ENCODE measurements around the gene WSB1.

Gene WSB1

DNA sequence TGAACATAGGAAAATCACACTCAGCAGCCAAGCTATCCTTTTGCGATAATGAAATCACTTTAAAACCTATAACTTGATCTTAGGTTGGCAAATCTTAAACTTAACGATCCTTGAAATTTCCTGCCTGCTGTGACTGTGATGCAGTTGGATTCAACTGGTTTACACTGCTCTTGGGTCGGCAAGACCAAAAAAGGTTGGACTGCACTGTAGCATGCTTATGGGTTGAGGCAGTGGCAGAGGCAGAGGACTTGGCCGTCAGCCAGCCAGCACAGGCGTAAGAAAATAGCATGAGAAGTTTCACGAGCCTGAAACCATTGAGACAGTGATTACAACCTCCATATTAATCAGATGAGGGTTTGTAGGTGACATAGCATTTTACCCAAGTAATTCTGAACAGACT lies 21.4 kb downstream of the WSB1 start:
- H3K4me1 ChIP-seq (ENCODE audit: control insufficient read depth, insufficient read depth, low read depth, low read length) = peaks cover 13% of the 10 kb centered on the region
- peaks cover 43 to 78% of the 10 kb centered on the region in 2 experiments for H3K36me3 ChIP-seq (ENCODE audit: control insufficient read depth in 1 of 2, insufficient read depth in 2 of 2, low read depth in 1 of 2, low read length in 2 of 2)
- no peaks in the 10 kb centered on the region for H3K9me3 ChIP-seq (ENCODE audit: control insufficient read depth, low read length)
- H2BK12ac ChIP-seq (ENCODE audit: low read length in 2 of 2) = no peak overlapping the region
- DNase-seq = no peak
- peak overlapping the region; percentile 84 for H3K9ac ChIP-seq (ENCODE audit: low read length)
- H2AFZ ChIP-seq (ENCODE audit: low read depth, low read length) = no peak overlapping the region
- 96% methylated on average over 4 of the region's 6 CpGs for WGBS
- no peak overlapping the region for H3K23ac ChIP-seq (ENCODE audit: low read length in 2 of 2)
- H4K91ac ChIP-seq (ENCODE audit: low read length) = no peak overlapping the region
- no peak overlapping the region for H2BK15ac ChIP-seq (ENCODE audit: low read depth, poor library complexity, severe bottlenecking)
- H4K8ac ChIP-seq (ENCODE audit: low read length) = no peak overlapping the region
- no peak overlapping the region for H3K18ac ChIP-seq (ENCODE audit: low read depth in 1 of 2, low read length in 2 of 2)
- no peak overlapping the region for H3K4ac ChIP-seq (ENCODE audit: low read depth in 1 of 2, low read length in 2 of 2)
- H2BK120ac ChIP-seq (ENCODE audit: low read depth, low read length) = no peak overlapping the region
- no peaks in the 10 kb centered on the region for H3K27me3 ChIP-seq (ENCODE audit: control insufficient read depth in 1 of 2, insufficient read depth in 1 of 2, low read length in 2 of 2)
- H3K14ac ChIP-seq (ENCODE audit: low read length in 2 of 2) = no peak overlapping the region
- peaks cover 20% of the 10 kb centered on the region for H3K79me1 ChIP-seq (replicated peaks; ENCODE audit: low read length, poor library complexity, severe bottlenecking)
- no peak overlapping the region for H3K4me2 ChIP-seq (ENCODE audit: low read length, poor library complexity, severe bottlenecking)
- H3K4me3 ChIP-seq (ENCODE audit: insufficient read depth in 1 of 2, low read depth in 1 of 2, low read length in 2 of 2) = no peak overlapping the region
- H2BK5ac ChIP-seq (ENCODE audit: low read depth, low read length, poor library complexity, severe bottlenecking) = no peak overlapping the region
- H2AK5ac ChIP-seq (ENCODE audit: low read length, severe bottlenecking) = no peak overlapping the region
- peak overlapping the region; percentile 83 for H3K27ac ChIP-seq (ENCODE audit: low read length, poor library complexity, severe bottlenecking)

DNA sequence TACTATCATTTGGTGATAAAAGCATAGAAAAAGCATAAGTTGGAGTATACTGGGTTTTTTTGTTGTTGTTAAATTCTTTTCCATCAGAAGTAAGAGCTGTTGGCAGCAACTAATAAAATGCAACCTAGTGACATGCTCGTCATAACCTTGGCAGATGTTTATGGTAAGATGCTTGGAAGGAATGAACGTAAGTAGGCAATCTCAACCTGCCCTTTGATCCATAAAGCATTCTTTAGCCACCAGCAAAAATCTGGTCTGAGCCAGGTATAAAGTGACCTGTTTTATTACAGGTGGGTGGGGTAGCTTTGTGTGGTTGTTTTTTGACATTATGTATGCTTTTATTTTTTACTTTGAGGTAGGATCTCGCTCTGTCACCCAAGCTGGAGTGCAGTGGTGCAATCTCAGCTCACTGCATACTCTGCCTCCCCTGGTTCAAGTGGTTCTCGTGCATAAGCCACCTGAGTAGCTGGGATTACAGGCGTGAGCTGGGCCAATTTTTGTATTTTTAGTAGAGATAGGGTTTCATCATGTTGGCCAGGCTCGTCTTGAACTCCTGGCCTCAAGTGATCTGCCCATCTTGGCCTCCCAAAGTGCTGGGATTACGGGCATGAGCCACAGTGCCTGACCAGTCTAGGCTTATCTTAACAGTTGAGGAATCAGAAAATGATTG lies 22.0 kb downstream of the WSB1 start:
- H3K14ac ChIP-seq (ENCODE audit: low read length in 2 of 2) = no peak overlapping the region
- H3K4me3 ChIP-seq (ENCODE audit: insufficient read depth in 1 of 2, low read depth in 1 of 2, low read length in 2 of 2) = no peak overlapping the region
- H4K91ac ChIP-seq (ENCODE audit: low read length) = no peak overlapping the region
- no peak overlapping the region for H2BK120ac ChIP-seq (ENCODE audit: low read depth, low read length)
- H2AFZ ChIP-seq (ENCODE audit: low read depth, low read length) = no peak overlapping the region
- H3K36me3 ChIP-seq (ENCODE audit: control insufficient read depth in 1 of 2, insufficient read depth in 2 of 2, low read depth in 1 of 2, low read length in 2 of 2) = peaks cover 39 to 72% of the 10 kb centered on the region in 2 experiments
- H3K9ac ChIP-seq (ENCODE audit: low read length) = peak overlapping the region; percentile 84
- no peak overlapping the region for H4K8ac ChIP-seq (ENCODE audit: low read length)
- H3K4ac ChIP-seq (ENCODE audit: low read depth in 1 of 2, low read length in 2 of 2) = no peak overlapping the region
- no peaks in the 10 kb centered on the region for H3K9me3 ChIP-seq (ENCODE audit: control insufficient read depth, low read length)
- H2BK5ac ChIP-seq (ENCODE audit: low read depth, low read length, poor library complexity, severe bottlenecking) = no peak overlapping the region
- peak overlapping the region; percentile 88 for H2AK5ac ChIP-seq (ENCODE audit: low read length, severe bottlenecking)
- H3K4me1 ChIP-seq (ENCODE audit: control insufficient read depth, insufficient read depth, low read depth, low read length) = peaks cover 11% of the 10 kb centered on the region
- no peak for DNase-seq
- 96% methylated on average over 7 of the region's 7 CpGs for WGBS
- no peak overlapping the region for H3K18ac ChIP-seq (ENCODE audit: low read depth in 1 of 2, low read length in 2 of 2)
- H3K79me1 ChIP-seq (replicated peaks; ENCODE audit: low read length, poor library complexity, severe bottlenecking) = peaks cover 17% of the 10 kb centered on the region
- H2BK15ac ChIP-seq (ENCODE audit: low read depth, poor library complexity, severe bottlenecking) = no peak overlapping the region
- no peak overlapping the region for H3K23ac ChIP-seq (ENCODE audit: low read length in 2 of 2)
- H3K27me3 ChIP-seq (ENCODE audit: control insufficient read depth in 1 of 2, insufficient read depth in 1 of 2, low read length in 2 of 2) = no peaks in the 10 kb centered on the region
- H2BK12ac ChIP-seq (ENCODE audit: low read length in 2 of 2) = no peak overlapping the region
- peak overlapping the region; percentile 77 for H3K27ac ChIP-seq (ENCODE audit: low read length, poor library complexity, severe bottlenecking)
- no peak overlapping the region for H3K4me2 ChIP-seq (ENCODE audit: low read length, poor library complexity, severe bottlenecking)

DNA sequence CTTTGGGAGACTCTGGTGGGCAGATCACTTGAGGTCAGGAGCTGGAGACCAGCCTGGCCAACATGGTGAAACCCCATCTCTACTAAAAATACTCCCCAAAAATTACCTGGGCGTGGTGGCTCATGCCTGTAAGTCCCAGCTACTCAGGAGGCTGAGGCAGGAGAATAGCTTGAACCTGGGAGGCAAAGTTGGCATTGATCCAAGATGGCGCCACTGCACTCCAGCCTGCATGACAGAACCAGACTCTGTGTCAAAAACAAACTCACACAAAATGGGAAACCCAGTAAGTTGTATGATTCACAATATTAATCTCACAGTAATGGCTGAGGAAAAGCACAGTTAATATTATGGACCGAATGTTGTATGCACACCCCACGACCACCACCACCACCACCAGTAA lies 24.3 kb downstream of the WSB1 start:
- Histone ChIP-seq H3K9ac (ENCODE audit: low read length) (no peak overlapping the region), H3K4me1 (ENCODE audit: control insufficient read depth, insufficient read depth, low read depth, low read length) (peaks cover 13% of the 10 kb centered on the region), H2BK5ac (ENCODE audit: low read depth, low read length, poor library complexity, severe bottlenecking) (no peak overlapping the region), H3K4me2 (ENCODE audit: low read length, poor library complexity, severe bottlenecking) (no peak overlapping the region), H2AK5ac (ENCODE audit: low read length, severe bottlenecking) (no peak overlapping the region), H3K23ac (ENCODE audit: low read length in 2 of 2) (no peak overlapping the region), H3K27me3 (ENCODE audit: control insufficient read depth in 1 of 2, insufficient read depth in 1 of 2, low read length in 2 of 2) (no peaks in the 10 kb centered on the region), H3K4ac (ENCODE audit: low read depth in 1 of 2, low read length in 2 of 2) (no peak overlapping the region), H4K91ac (ENCODE audit: low read length) (no peak overlapping the region), H3K4me3 (ENCODE audit: insufficient read depth in 1 of 2, low read depth in 1 of 2, low read length in 2 of 2) (no peak overlapping the region), H3K79me1 (replicated peaks; ENCODE audit: low read length, poor library complexity, severe bottlenecking) (peaks cover 10% of the 10 kb centered on the region), H3K14ac (ENCODE audit: low read length in 2 of 2) (no peak overlapping the region), H2BK12ac (ENCODE audit: low read length in 2 of 2) (no peak overlapping the region), H3K18ac (ENCODE audit: low read depth in 1 of 2, low read length in 2 of 2) (peak overlapping the region in 1 of 2 experiments; percentile 42), H3K27ac (ENCODE audit: low read length, poor library complexity, severe bottlenecking) (no peak overlapping the region), H3K9me3 (ENCODE audit: control insufficient read depth, low read length) (no peaks in the 10 kb centered on the region), H3K36me3 (ENCODE audit: control insufficient read depth in 1 of 2, insufficient read depth in 2 of 2, low read depth in 1 of 2, low read length in 2 of 2) (peaks cover 32 to 49% of the 10 kb centered on the region in 2 experiments), H2BK120ac (ENCODE audit: low read depth, low read length) (no peak overlapping the region), H2AFZ (ENCODE audit: low read depth, low read length) (no peak overlapping the region), H4K8ac (ENCODE audit: low read length) (no peak overlapping the region), H2BK15ac (ENCODE audit: low read depth, poor library complexity, severe bottlenecking) (no peak overlapping the region)
- 97% methylated on average over 3 of the region's 4 CpGs for WGBS
- DNase-seq = no peak

GRCh38 chr17:27318633-27319032 lies 24.7 kb downstream of the WSB1 start:
- no peak overlapping the region for H3K18ac ChIP-seq (ENCODE audit: low read depth in 1 of 2, low read length in 2 of 2)
- H4K8ac ChIP-seq (ENCODE audit: low read length) = no peak overlapping the region
- H3K9ac ChIP-seq (ENCODE audit: low read length) = no peak overlapping the region
- 98% methylated on average over 5 of the region's 6 CpGs for WGBS
- H2BK120ac ChIP-seq (ENCODE audit: low read depth, low read length) = no peak overlapping the region
- peaks cover 10% of the 10 kb centered on the region for H3K79me1 ChIP-seq (replicated peaks; ENCODE audit: low read length, poor library complexity, severe bottlenecking)
- H3K4me1 ChIP-seq (ENCODE audit: control insufficient read depth, insufficient read depth, low read depth, low read length) = peaks cover 13% of the 10 kb centered on the region
- no peak overlapping the region for H3K4me3 ChIP-seq (ENCODE audit: insufficient read depth in 1 of 2, low read depth in 1 of 2, low read length in 2 of 2)
- H3K36me3 ChIP-seq (ENCODE audit: control insufficient read depth in 1 of 2, insufficient read depth in 2 of 2, low read depth in 1 of 2, low read length in 2 of 2) = peaks cover 32 to 45% of the 10 kb centered on the region in 2 experiments
- H2BK5ac ChIP-seq (ENCODE audit: low read depth, low read length, poor library complexity, severe bottlenecking) = no peak overlapping the region
- H2BK15ac ChIP-seq (ENCODE audit: low read depth, poor library complexity, severe bottlenecking) = no peak overlapping the region
- H3K14ac ChIP-seq (ENCODE audit: low read length in 2 of 2) = no peak overlapping the region
- no peak overlapping the region for H3K27ac ChIP-seq (ENCODE audit: low read length, poor library complexity, severe bottlenecking)
- no peak overlapping the region for H3K23ac ChIP-seq (ENCODE audit: low read length in 2 of 2)
- H3K9me3 ChIP-seq (ENCODE audit: control insufficient read depth, low read length) = no peaks in the 10 kb centered on the region
- DNase-seq = no peak
- no peak overlapping the region for H2BK12ac ChIP-seq (ENCODE audit: low read length in 2 of 2)
- no peak overlapping the region for H3K4ac ChIP-seq (ENCODE audit: low read depth in 1 of 2, low read length in 2 of 2)
- no peak overlapping the region for H2AFZ ChIP-seq (ENCODE audit: low read depth, low read length)
- no peak overlapping the region for H3K4me2 ChIP-seq (ENCODE audit: low read length, poor library complexity, severe bottlenecking)
- no peak overlapping the region for H2AK5ac ChIP-seq (ENCODE audit: low read length, severe bottlenecking)
- H4K91ac ChIP-seq (ENCODE audit: low read length) = no peak overlapping the region
- no peaks in the 10 kb centered on the region for H3K27me3 ChIP-seq (ENCODE audit: control insufficient read depth in 1 of 2, insufficient read depth in 1 of 2, low read length in 2 of 2)

Data from mesenchymal stem cell (in vitro differentiated cells and primary cell).